ENCODE measurements around the gene UBE2E2.

UBE2E2 gene

DNA sequence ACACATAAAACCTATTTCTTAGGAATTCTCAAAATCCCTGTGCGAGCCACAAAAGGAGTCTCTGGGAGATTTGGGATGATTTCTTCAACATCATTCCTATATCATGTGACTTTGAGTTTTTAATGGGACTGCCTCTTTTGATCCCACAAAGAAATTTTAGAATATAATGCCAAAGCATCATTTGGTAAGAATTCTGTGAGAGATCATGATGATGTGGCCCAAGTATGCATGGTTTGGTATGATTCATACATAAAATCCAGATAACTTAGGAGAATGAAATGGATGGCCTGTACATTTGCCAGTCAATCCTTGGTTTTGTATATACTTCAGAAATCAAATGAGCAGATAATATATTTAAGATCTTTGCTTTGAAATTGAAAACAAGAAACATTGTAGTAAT, 61.3 kb downstream of the UBE2E2 start:
- TF ChIP-seq, protein P1, sequence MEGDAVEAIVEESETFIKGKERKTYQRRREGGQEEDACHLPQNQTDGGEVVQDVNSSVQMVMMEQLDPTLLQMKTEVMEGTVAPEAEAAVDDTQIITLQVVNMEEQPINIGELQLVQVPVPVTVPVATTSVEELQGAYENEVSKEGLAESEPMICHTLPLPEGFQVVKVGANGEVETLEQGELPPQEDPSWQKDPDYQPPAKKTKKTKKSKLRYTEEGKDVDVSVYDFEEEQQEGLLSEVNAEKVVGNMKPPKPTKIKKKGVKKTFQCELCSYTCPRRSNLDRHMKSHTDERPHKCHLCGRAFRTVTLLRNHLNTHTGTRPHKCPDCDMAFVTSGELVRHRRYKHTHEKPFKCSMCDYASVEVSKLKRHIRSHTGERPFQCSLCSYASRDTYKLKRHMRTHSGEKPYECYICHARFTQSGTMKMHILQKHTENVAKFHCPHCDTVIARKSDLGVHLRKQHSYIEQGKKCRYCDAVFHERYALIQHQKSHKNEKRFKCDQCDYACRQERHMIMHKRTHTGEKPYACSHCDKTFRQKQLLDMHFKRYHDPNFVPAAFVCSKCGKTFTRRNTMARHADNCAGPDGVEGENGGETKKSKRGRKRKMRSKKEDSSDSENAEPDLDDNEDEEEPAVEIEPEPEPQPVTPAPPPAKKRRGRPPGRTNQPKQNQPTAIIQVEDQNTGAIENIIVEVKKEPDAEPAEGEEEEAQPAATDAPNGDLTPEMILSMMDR (IDR thresholded peaks at IDR 0.05; ENCODE audit: low read depth, low read length, missing control alignments): no peak
- DNase-seq (ENCODE audit: low read depth): no peak
- H3K4me3 ChIP-seq (ENCODE audit: low read depth, low read length): no peak overlapping the region

DNA sequence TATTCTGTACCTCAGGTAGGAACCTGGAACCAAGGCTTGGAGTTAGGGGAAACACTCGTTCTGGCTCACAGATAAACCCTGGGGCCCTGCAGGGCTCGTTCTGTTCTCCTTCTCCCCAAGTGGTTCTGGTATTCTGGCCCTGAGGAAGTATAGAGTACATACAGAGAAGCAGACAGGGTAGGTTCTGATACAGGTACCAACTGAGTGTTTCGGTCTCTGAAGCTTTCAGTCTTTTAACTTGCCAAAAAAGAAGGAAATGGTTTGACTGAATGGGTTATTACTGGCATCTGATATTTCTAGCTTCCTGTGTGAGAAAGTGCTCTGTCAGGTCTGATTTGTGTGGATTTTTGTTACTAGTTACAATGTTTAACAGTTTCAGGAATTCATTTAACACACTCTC, 67.3 kb downstream of the UBE2E2 start:
- TF ChIP-seq, protein P1 (IDR thresholded peaks at IDR 0.05; ENCODE audit: low read depth, low read length, missing control alignments): no peak
- H3K4me3 ChIP-seq (ENCODE audit: low read depth, low read length): no peak overlapping the region
- DNase-seq (ENCODE audit: low read depth): peak; percentile 16

DNA sequence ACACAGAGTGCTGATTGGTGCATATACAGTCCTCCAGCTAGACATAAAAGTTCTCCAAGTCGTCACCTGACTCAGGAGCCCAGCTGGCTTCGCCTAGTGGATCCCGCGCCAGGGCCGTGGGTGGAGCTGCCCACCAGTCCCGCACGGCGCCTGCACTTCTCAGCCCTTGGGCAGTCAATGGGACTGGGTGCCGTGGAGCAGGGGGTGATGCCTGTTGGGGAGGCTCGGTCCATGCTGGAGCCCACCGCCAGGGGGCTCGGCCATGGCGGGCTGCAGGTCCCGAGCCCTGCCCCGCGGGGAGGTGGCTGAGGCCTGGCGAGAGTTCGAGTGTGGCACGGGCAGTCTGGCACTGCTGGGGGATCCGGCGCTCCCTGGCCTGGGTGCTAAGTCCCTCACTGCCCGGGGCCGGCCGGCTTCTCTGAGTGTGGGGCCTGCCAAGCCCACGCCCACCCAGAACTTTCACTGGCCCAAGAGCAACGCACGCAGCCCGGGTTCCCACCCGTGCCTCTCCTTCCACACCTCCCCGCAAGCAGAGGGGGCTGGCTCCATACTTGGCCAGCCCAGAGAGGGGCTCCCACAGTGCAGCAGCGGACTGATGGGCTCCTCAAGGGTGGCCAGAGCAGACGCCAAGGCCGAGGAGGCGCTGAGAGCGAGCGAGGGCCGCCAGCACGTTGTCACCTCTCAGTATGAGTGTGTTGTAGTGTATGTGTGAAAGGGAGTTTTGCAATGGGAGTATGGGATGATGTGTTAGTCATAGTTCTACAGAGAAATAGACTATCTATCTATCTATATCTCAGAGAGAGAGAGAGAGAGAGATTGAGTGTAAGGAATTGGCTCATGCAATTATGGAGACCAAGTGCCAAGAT, 69.0 kb downstream of the UBE2E2 start:
- TF ChIP-seq, protein P1 (IDR thresholded peaks at IDR 0.05; ENCODE audit: low read depth, low read length, missing control alignments): no peak
- no peak for DNase-seq (ENCODE audit: low read depth)
- no peak overlapping the region for H3K4me3 ChIP-seq (ENCODE audit: low read depth, low read length)

DNA sequence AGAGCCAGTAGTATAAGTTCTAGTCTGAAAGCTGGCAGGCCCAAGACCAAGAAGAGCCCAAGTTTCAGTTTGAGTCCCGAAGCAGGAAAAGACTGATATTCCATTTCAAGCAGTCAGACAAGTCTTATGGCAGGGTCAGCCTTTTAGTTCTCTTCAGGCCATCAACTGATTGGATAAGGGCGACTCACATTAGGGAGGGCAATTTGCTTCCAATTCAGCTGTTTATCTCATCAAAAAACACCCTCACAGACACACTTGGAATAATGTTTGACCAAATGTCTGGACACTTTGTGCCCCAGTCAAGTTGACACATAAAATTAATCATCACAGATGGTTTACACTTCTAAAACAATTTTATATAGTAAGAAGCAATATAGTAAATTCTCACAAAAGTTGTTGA, 69.7 kb downstream of the UBE2E2 start:
- DNase-seq (ENCODE audit: low read depth): no peak
- TF ChIP-seq, protein P1 (IDR thresholded peaks at IDR 0.05; ENCODE audit: low read depth, low read length, missing control alignments): no peak
- H3K4me3 ChIP-seq (ENCODE audit: low read depth, low read length): no peak overlapping the region

DNA sequence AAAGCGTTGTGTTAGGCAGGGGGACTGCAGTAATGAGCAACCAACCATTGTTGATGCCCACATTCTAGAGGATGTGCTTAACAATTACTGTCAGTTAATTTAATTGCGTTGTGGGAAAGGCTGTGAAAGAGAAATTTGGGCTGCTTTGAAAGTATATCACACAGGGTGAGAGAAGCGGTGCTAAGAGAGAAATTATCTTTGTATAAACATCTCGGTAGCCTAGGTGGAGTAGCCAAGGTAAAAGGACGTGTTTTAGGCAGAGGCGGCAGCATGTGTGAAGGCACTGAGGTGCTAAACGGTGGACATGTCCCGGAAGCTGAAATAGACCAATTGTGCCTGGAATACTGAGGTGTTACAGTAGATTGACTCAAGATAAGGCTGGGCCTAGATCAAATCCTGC, 71.9 kb downstream of the UBE2E2 start:
- DNase-seq (ENCODE audit: low read depth): no peak
- H3K4me3 ChIP-seq (ENCODE audit: low read depth, low read length): no peak overlapping the region
- TF ChIP-seq, protein P1 (IDR thresholded peaks at IDR 0.05; ENCODE audit: low read depth, low read length, missing control alignments): no peak

DNA sequence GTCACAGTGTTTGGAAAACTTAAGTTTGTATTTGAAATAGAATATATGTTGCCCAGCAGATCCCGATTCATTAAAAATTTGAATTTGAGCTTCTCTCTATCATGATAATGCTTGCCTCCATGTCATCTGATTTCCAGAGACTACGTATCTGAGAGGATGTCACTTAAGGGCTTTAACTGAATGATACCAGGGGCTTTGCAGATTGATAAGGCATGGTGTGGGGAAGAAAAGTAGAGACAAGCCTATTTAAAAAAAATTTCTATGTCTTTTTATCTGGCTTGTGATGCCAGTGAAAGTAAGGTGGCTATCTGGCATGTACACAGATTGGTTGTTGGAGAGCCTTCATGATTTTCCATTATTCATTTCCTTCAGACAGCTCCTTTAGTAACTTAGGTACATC, 72.7 kb downstream of the UBE2E2 start:
- TF ChIP-seq, protein P1 (IDR thresholded peaks at IDR 0.05; ENCODE audit: low read depth, low read length, missing control alignments): no peak
- no peak for DNase-seq (ENCODE audit: low read depth)
- H3K4me3 ChIP-seq (ENCODE audit: low read depth, low read length): no peak overlapping the region
